Activated CD8-positive, alpha-beta T cell treated with anti-CD3 and anti-CD28 coated beads for 36 hours (primary cell): ENCODE measurements around the gene MS4A15. TPM values are rescaled to one million over a fixed set of nuclear protein-coding genes. Genes with fewer than 3 reads are reported as not detected.

Source experiments
- ATAC-seq: fragments of 200-7000 bp; cut with Tn5 transposase; one replicate; pipeline ENCODE4 v1.10.0; 2021; ENCODE audit warnings: mild to moderate bottlenecking, moderate library complexity
- CTCF ChIA-PET: fragments of 350-600 bp; sonication (Branson Sonifier 250); formaldehyde crosslinking; loops from one replicate; lab custom pipeline; 2021; ENCODE audit warnings: antibody characterized with exemption; lab: Charles Lee
- POLR2A ChIA-PET: fragments of 350-600 bp; sonication (Branson Sonifier 250); formaldehyde crosslinking; loops from one replicate; lab custom pipeline; 2021; ENCODE audit warnings: antibody characterized with exemption; lab: Charles Lee
- DNase-seq: peaks from one replicate; pipeline ENCODE4 v3.0.0-alpha.2; 2020
- H3K27ac Mint-ChIP-seq: one replicate; pipeline ENCODE4 v1.8.0; 2021; ENCODE audit warnings: mild to moderate bottlenecking, mixed read lengths
- H3K27me3 Mint-ChIP-seq: one replicate; pipeline ENCODE4 v1.8.0; 2021; ENCODE audit warnings: mixed read lengths
- H3K36me3 Mint-ChIP-seq: one replicate; pipeline ENCODE4 v1.8.0; 2021; ENCODE audit warnings: low read depth, mixed read lengths
- H3K4me1 Mint-ChIP-seq: one replicate; pipeline ENCODE4 v1.8.0; 2021; ENCODE audit warnings: low read depth, mixed read lengths
- H3K4me3 Mint-ChIP-seq: one replicate; pipeline ENCODE4 v1.8.0; 2021; ENCODE audit warnings: mild to moderate bottlenecking, moderate library complexity, mixed read lengths
- H3K9me3 Mint-ChIP-seq: one replicate; pipeline ENCODE4 v1.8.0; 2021; ENCODE audit warnings: mixed read lengths
- CTCF ChIP-seq: fragments of 200-600 bp; IDR thresholded peaks from one replicate; pipeline ENCODE4 v1.8.0; 2022; ENCODE audit warnings: antibody characterized with exemption, mild to moderate bottlenecking
- intact Hi-C: fragments of 100-400 bp; cut with micrococcal nuclease; formaldehyde crosslinking; loops from one replicate; pipeline ENCODE4 v1.10.0; 2022
- total RNA-seq, 2 experiments: library from RNA; stranded (reverse); gene quantifications; one replicate each; pipeline ENCODE4 v1.2.3, GENCODE V29; 2021

The MS4A15 gene
- total RNA-seq, 2 experiments from 2014 or later = not detected

GRCh38 chr11:60767388-60767811 is 10.7 kb downstream of the MS4A15 start:
- CTCF ChIA-PET = interaction anchor here (0.9 to 9.7 kb wide), 6 partner anchors 10 to 679 kb away, joined by 3 to 116 read pairs (median 4); partner anchors contain the start of gene MS4A15
- ATAC-seq (peak; percentile 80), DNase-seq (peak; percentile 37)
- H3K27me3 Mint-ChIP-seq = peaks cover 7% of the 10 kb centered on the region
- no peak overlapping the region for H3K4me3 Mint-ChIP-seq
- no peaks in the 10 kb centered on the region for H3K9me3 Mint-ChIP-seq
- H3K27ac Mint-ChIP-seq = no peak overlapping the region
- peak; percentile 63 for TF ChIP-seq CTCF
- no peaks in the 10 kb centered on the region for H3K4me1 Mint-ChIP-seq
- H3K36me3 Mint-ChIP-seq = no peaks in the 10 kb centered on the region
- POLR2A ChIA-PET = interaction anchor here (0.6 kb wide), 1 partner anchor 740 kb away, joined by 3 read pairs; no protein-coding TSS in a partner anchor
- intact Hi-C loops = loop anchor here (10.0 kb wide), 1 partner anchor 57 kb away; no protein-coding TSS in a partner anchor

- ATAC-seq (no peak), DNase-seq (no peak)
- POLR2A ChIA-PET = interaction anchor here (0.6 to 1.5 kb wide), 2 partner anchors 14 to 739 kb away, joined by 3 to 4 read pairs; no protein-coding TSS in a partner anchor
- Mint-ChIP-seq H3K9me3 (no peaks in the 10 kb centered on the region), H3K27ac (no peak overlapping the region), H3K27me3 (peaks cover 7% of the 10 kb centered on the region), H3K4me1 (no peaks in the 10 kb centered on the region), H3K4me3 (no peak overlapping the region), H3K36me3 (no peaks in the 10 kb centered on the region)
- no peak for TF ChIP-seq CTCF
- CTCF ChIA-PET = interaction anchor here (1.8 to 9.7 kb wide), 3 partner anchors 9 to 119 kb away, joined by 4 to 116 read pairs (median 6); no protein-coding TSS in a partner anchor
- intact Hi-C loops = loop anchor here (10.0 kb wide), 1 partner anchor 57 kb away; no protein-coding TSS in a partner anchor
Observed at GRCh38 chr11:60768202-60768601, 11.5 kb downstream of the MS4A15 start.

- ATAC-seq (no peak), DNase-seq (no peak)
- intact Hi-C loops = loop anchor here (10.0 kb wide), 1 partner anchor 56 kb away; no protein-coding TSS in a partner anchor
- Mint-ChIP-seq H3K4me3 (no peak overlapping the region), H3K27ac (no peak overlapping the region), H3K9me3 (no peaks in the 10 kb centered on the region), H3K4me1 (peaks cover under 1% of the 10 kb centered on the region), H3K27me3 (peaks cover 6% of the 10 kb centered on the region), H3K36me3 (no peaks in the 10 kb centered on the region)
- TF ChIP-seq CTCF = no peak
- ChIA-PET POLR2A (interaction anchor here (1.5 kb wide), 1 partner anchor 13 kb away, joined by 4 read pairs; no protein-coding TSS in a partner anchor), CTCF (interaction anchor here (0.7 to 9.7 kb wide), 6 partner anchors 8 to 130 kb away, joined by 3 to 116 read pairs (median 5); partner anchors contain the start of gene MS4A15)
Observed at GRCh38 chr11:60769273-60769672, 12.6 kb downstream of the MS4A15 start.

GRCh38 chr11:60769811-60770210 is 13.1 kb downstream of the MS4A15 start:
- peaks cover 6% of the 10 kb centered on the region for H3K27me3 Mint-ChIP-seq
- no peak for ATAC-seq
- no peak for DNase-seq
- TF ChIP-seq CTCF = no peak
- ChIA-PET CTCF (interaction anchor here (0.7 to 1.6 kb wide), 3 partner anchors 13 to 129 kb away, joined by 3 to 5 read pairs (median 5); partner anchors contain the start of gene MS4A15), POLR2A (interaction anchor here (1.2 kb wide), 1 partner anchor 10 kb away, joined by 4 read pairs; no protein-coding TSS in a partner anchor)
- no peaks in the 10 kb centered on the region for H3K36me3 Mint-ChIP-seq
- H3K9me3 Mint-ChIP-seq = no peaks in the 10 kb centered on the region
- intact Hi-C loops = loop anchor here (10.0 kb wide), 1 partner anchor 55 kb away; no protein-coding TSS in a partner anchor
- peaks cover 6% of the 10 kb centered on the region for H3K4me1 Mint-ChIP-seq
- no peak overlapping the region for H3K4me3 Mint-ChIP-seq
- no peak overlapping the region for H3K27ac Mint-ChIP-seq

GRCh38 chr11:60771146-60771545 is 14.5 kb downstream of the MS4A15 start:
- H3K4me1 Mint-ChIP-seq = peaks cover 11% of the 10 kb centered on the region
- POLR2A ChIA-PET = no interaction called here
- no peaks in the 10 kb centered on the region for H3K36me3 Mint-ChIP-seq
- no peak for ATAC-seq
- CTCF ChIA-PET = interaction anchor here (11.7 kb wide), 1 partner anchor 7 kb away, joined by 116 read pairs; no protein-coding TSS in a partner anchor
- H3K27ac Mint-ChIP-seq = no peak overlapping the region
- no peaks in the 10 kb centered on the region for H3K9me3 Mint-ChIP-seq
- DNase-seq = no peak
- TF ChIP-seq CTCF = no peak
- H3K27me3 Mint-ChIP-seq = peaks cover 4% of the 10 kb centered on the region
- H3K4me3 Mint-ChIP-seq = no peak overlapping the region
- intact Hi-C loops = no loop called here
